Measurements from ENCODE around the gene FRG2.
"Not testable (repeated sequence)": the region's sequence is repeated elsewhere in the genome, so short reads cannot be mapped to it uniquely, and the experiment has no call there.

FRG2 gene

DNA sequence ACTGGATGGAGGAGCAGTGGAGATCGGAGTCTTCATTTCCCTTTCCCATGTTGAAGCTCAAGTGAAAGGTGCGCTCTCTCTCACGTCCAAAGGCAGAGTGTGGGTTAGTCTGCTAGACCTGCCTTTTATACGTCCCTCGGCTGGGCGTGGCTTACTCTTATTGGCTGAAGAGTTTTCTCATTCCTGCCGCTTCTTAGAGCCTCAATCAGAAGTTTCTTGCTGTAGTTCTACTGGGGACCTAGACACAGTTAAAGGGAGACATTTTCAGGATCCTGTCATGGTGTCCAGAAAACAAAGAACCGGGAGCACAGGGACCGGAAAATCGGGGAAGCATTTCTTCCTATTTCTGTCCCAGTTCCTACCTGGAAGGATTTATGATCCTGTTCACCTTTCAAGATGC is at the start of gene FRG2:
Gene FRG2, minus strand, starts transcription at position 101 of the 400 bp plus-strand sequence. Its CDS starts 52 bp downstream, at position 49.
- DNase-seq: not testable (repeated sequence)

DNA sequence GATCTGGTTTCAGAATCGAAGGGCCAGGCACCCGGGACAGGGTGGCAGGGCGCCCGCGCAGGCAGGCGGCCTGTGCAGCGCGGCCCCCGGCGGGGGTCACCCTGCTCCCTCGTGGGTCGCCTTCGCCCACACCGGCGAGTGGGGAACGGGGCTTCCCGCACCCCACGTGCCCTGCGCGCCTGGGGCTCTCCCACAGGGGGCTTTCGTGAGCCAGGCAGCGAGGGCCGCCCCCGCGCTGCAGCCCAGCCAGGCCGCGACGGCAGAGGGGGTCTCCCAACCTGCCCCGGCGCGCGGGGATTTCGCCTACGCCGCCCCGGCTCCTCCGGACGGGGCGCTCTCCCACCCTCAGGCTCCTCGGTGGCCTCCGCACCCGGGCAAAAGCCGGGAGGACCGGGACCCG is 41.3 kb upstream of the FRG2 start:
- DNase-seq: not testable (repeated sequence)

DNA sequence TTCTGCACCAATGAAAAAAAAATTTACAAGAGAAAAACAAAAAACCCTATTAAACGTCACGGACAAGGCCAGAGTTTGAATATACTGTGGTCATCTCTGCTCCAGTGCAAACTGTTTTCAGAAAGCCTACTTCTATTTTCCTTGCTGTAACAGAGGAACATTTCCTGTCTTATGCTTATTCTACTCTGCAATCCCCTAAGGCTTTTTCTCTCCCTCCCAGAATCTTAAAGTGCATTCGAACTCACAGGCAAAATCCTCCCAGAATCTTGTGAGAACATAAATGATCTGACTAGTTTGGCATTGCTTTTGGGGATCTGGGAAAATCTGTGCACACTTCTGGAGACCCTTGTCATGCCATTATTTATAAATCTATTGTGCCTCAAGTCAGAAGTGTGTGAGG is 37.7 kb upstream of the FRG2 start:
- DNase-seq: not testable (repeated sequence)

DNA sequence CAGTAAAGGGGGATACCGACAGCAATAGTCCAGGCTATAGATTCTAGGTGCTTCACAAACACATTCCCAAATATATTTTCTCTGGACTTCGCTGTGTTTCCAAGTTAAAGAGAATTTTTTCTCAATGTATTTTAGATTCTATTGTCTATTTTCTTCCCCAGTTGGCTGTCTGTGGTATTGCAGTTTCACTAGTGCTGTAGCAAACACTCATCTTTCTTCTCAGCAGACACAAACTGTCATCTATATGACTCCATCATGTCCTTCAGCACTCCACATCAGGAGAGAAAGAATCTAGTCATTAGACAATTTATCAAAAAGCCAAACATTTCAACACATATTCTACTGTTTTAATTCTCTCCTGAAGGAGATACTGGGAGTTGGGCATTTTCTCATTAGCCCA is 37.3 kb upstream of the FRG2 start, which contains the start of gene DBET:
Gene DBET, plus strand, starts transcription at position 161 of the 400 bp plus-strand sequence.
- DNase-seq: not testable (repeated sequence)

DNA sequence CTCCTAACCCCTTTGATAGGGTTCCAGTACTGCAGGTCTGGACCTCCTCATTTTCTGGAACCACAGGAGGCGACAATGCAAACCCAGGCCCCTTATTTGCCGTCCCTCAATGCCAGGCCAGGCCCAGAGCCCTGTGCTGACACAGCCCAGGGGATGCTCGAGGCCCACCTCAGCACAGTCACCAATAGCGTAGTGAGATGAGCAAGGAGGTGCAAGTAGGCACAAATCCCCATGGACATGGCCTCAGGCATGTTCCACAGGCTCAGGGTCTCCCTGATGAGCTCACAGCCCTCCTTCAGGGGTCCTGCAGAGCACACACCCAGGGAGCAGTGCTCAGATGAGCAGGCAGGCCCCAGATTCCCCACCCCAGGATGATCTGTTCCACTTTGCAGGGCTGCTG is 31.9 kb upstream of the FRG2 start:
- DNase-seq: not testable (repeated sequence)

DNA sequence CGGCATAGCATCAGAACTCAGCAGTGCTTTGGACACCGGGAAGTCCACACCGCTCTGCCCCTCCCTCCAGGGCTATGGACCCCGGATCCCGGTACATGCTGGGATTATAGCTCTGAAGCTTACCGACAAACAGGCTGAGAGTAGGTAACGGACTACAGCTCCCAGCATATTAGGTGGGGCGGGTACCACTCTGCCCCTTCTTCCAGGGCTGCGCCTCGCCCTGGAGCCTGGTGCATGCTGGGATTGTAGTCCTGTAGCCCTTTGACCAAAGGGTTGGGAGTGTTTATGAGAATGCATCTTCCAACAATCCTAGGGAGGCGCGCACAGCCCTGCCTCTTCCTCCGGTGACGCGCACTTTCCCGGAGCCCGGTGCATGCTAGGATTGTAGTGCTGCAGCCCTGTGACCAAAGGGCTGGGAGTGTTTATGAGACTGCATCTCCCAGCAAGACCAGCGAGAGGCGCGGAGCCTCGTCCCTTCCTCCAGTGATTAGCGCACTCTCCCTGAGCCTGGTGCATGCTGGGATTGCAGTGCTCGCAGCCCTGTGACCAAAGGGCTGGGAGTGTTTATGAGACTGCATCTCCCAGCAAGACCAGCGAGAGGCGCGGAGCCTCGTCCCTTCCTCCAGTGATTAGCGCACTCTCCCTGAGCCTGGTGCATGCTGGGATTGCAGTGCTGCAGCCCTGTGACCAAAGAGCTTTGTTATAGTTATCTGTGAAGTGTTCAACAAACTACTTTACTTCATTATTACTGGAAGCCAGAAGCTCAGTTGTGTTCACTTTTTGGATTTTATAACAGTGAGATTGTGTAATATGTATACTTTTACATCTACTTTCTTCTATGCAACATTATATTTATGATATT is 22.6 kb upstream of the FRG2 start:
- not testable (repeated sequence) for DNase-seq

DNA sequence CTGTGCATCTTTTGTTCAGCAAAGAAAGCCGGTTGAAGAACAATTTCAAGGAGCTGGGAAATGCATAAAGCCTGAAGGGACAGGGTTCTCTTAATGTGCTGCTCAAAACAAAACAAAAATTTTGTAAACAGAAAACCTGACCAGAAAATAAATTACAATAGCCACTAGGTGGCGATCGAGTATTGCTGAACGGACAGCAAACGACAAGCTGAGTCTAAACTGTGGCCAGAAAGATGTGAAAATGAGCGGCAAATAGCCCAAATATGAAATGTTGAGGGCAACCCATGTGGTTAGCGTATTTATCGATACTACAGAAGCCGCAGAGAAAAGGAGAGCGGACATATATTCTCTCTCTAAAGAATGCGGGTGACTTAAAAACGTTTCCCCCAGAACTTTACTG is 20.6 kb upstream of the FRG2 start:
- not testable (repeated sequence) for DNase-seq

DNA sequence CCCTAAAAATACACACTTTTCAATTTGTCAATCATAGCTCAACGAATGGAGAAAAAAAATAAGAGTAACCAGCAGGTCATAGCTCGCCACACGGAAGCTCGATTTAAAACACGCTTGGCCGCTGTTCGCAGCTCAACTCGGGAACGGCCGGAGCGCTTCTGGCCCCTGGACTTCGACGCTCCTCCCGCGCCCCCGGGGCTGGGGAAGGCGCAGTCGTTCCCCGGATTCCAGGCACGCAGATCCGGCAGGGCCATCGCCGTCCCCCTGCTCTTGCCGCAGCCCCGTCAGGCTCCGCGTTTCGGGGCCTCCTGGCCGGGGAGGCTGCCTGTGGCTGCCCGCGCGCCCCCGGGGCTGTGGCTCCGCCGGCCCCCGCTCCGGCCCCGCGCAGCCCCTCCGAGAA is 13.8 kb upstream of the FRG2 start:
- DNase-seq: not testable (repeated sequence)

DNA sequence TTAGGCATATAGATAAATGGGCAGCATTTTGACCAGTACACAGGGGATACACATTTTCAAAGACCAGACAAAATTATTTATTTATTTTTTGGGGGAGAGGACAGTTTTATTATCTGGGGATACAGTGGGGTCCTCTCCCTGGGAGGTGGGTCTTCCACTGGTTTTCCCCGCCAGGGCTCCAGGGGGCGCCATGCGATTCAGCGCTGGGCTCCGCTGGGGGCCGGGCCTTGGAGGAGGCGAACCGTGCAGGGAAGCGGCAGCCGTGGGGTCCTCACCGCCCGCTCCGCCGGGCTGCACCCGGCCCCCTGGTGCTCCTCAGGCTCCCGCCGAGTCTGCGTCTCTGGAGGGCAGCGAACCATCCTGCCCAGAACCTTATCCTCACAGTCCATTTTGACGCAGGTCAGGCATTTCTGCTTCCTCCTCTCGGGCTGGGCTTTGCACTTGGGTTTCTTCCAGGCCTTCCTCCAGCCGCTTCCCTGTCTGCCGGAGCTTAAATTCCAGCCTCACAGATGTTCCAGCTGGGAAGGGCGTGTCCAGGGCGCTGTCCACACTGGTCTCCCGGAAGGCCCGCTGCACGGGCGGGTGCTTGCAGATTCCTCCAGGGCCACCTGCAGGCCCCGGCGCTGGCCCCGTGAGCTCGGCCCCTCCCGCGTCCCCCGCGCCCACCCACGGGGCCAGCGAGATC is 10.8 kb upstream of the FRG2 start:
- not testable (repeated sequence) for DNase-seq

DNA sequence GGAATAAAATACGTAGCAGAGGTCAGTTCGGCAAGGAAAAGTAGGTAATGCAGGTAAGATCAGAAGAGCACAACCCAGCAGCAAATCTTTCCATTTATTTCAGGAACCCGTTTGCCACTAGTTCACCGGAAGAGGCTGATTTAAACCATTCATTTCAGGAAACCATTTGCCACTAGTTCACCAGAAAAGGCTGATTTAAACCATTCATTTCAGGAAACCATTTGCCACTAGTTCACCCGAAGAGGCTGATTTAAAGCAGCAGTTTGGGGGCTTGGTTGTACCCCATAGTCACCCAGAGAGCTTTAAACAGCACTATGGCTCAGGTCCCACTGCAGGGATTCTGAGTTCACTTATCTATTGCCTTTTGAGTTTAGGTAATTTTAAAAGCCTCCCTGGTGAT is 4.2 kb upstream of the FRG2 start:
- not testable (repeated sequence) for DNase-seq

DNA sequence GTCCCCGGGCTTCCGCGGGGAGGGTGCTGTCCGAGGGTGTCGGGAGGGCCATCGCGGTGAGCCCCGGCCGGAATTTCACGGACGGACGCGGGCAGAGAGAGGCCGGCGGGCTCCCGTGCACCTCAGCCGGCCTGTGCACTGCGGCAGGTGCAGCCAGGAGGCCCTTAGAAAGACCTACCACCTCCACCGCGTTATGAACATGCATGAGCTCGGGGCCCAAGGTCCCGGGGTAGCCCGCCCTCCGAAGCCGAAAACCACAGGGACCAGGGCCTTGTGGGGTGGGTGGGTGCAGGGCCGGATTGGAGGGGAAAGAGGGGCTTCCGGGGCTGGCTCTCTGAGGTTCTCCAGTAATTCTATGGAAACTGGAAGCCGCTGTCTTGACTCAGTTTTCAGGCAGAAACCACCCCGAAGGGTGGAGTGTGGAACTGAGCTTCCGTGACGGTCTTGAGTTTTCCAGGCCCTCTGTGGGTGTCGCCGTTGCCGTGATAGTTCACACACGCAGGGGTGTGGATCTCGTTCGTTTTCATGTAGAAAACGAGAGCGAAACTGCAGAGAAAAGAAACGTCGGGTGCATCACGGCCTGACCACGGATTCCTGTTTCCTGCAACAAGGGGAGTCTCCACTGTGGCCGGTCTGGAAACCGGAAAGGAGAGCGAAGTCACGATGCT is 4.3 kb downstream of the FRG2 start:
- not testable (repeated sequence) for DNase-seq

DNA sequence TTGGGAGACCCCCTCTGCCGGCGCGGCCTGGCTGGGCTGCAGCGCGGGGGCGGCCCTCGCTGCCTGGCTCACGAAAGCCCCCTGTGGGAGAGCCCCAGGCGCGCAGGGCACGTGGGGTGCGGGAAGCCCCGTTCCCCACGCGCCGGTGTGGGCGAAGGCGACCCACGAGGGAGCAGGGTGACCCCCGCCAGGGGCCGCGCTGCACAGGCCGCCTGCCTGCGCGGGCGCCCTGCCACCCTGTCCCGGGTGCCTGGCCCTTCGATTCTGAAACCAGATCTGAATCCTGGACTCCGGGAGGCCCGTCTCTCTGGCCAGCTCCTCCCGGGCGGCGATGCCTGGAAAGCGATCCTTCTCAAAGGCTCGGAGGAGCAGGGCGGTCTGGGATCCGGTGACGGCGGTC is 5.1 kb downstream of the FRG2 start:
- DNase-seq: not testable (repeated sequence)

DNA sequence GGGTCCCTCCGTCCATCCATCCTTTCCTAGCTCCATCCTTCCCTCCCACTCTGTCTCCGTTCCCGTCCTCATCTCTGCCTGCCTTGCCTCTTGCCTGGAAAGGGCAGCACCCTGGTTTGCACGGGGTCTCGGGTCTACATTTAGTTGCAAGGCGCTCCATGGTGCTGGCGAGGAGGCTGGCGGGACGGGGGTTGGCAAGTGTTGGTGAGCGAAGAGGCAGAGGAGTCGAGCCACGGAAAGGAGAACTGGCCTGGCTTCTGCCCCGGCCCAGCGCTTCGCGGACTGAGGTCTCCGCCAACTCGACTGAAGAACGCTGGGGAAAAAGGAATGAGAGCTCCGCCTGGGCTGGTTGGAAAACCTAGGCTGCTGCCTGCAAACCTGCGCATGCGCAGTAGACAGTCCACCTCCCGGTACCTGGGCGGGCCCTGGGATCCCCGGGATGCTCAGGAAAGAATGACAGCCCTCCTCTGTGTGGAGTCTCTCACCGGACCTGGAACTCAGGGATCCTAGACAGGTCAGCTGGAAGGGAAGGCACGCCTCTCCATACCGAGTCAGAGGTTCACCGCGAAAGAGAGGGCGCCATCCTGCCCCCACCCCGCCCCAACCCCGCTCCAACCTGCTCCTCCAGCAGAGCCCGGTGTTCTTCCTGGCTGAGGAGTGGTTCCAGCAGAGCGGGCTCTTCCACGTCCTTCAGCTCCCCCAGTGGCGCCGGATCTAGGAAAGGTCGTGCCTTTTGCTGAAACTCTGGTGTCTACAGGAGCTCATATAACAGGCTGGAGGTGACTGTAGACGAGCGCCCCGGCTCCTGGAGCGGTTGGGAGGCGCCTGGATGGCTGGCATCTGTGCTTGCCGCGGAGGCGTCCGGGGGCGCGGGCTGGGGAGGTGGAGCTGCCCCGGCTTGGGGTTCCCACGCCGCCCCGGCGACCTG is 6.0 kb downstream of the FRG2 start:
- no peak for DNase-seq

DNA sequence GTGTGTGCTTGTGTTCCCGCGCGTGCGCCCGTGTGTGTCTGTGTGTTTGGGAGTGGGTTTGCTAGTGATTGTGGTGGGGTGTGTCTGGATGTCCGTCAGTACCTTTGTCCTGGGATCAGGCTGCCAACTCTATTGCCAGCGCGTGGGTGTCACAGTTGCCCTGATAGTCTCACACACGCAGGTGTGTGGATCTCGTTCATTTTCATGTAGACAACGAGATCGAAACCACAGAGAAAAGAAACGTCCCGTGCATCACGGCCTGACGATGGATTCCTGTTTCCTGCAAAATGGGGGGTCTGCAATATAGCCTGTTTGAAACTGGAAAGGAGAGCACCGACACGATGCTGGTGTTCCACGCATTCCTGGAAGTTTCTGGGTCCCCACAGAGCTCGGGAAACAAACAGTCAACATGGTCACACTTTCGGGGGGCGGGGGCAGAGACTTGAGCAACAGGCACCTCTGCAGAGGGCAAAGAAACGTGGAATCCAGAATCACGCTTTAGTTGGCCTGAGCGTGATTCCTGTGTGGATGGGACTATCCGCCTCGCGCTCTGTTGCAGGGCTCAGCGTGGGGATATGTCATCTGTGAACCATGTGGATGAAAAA is 7.1 kb downstream of the FRG2 start:
- not testable (repeated sequence) for DNase-seq

DNA sequence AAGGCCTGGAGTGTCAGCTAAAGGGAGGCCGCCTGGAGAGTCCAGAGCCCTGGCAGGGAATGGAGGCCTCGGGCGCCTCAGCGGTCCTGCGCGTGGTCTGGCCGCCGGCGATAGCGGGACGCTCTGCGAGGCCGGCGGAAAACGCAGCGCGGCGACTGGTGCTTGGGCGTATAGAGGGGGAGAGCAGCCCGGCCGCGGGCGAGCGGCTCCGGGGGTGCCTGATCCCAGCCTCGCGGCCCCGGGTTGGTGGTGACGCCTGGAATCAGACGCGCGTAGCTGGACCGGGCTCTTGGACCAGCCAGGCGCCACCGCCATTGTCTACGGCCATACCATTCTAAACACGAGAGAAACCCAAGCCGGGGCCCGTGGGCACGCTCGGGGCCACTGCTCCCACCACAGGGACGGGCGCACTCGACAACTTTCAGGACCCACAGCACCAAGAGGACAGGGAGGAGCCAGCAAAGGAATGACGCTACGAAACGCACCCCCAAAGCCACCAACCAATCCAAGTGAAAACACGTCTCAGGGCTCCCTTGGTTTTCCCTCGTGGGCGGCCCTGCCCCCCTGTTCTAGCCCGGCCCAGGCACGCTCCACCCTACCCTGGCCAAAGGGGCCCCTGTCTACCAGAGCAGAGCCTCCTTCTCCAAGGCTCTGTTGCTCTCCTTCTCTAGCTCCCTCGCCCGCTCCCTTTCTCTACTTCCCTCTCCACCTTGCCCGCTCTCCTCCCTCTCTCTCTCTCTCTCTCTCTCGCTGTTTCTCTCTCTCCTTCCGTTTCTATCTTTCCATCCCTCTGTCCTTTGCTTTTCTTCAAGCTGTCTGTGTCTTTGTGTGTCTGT is 7.8 kb downstream of the FRG2 start:
- DNase-seq: no peak

DNA sequence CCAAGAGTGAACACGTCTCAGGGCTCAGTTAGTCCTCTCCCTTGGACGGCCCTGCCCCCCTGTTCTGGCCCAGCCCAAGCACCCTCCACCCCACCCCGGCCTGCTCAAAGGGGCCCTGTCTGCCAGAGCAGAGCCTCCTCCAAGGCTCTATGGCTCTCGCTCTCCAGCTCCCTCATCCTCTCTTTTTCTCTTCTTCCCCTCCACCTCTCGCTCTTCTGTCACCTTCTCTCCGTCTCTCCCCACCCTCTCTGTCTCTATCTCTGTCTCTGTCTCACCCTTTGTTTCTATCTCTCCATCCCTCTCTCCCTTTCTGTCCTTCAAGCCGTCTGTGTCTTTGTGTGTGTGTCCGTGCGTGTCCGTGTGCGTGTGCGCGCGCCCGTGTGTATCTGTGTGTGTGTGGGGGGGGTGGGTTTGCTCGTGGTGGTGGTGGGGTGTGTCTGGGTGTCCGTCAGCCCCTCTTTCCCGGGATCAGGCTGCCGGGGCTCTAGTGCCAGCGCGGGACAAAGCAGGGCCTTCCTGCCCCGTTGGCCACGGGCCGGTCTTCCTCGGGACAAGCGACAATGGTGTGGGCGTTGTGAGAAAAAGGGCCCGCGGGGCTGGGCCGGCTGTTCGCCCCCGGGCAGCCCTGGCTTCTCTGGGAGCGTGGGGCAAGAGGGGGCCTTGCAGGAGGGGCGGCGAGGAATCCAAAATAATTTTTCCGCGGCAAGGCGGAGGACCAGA is 8.7 kb downstream of the FRG2 start:
- no peak for DNase-seq

DNA sequence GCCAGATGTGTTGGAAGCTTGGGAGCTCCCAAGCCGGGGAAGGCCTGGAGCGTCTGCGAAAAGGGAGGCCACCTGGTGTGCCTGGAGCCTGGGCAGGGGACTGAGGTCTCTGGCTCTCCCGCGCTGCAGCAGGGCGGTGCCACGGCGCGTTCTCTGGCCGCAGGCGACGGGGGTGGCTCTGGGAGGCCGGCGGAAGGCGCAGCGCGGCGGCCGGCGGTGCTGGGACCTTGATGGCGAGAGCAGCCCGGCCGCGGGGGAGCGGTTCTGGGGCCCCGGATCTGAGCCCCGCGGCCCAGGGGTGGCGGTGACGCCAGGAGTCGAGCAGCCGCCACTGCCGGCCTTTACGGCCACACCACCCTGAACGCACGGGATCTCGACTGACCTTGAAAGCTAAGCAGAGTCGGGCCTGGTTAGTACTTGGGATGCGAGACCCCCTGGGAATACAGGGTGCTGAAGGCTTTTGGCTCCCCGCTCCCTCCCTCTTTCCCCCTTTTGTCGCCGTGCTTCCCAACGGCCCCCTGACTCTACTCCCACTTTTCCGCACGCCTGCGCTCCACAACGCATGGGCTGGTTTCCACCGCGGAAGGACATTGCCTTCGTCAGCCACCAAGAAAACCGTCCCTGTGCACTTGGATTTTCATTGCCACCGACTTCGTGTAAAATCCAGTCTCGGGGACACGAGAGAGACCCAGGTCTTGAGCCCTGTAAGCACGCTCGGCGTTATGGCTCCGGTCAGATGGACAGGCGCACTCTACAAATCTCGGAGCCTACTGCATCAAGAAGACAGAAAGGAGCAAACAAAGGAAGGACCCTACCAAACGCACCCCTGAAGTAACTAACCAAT is 9.5 kb downstream of the FRG2 start:
- no peak for DNase-seq

DNA sequence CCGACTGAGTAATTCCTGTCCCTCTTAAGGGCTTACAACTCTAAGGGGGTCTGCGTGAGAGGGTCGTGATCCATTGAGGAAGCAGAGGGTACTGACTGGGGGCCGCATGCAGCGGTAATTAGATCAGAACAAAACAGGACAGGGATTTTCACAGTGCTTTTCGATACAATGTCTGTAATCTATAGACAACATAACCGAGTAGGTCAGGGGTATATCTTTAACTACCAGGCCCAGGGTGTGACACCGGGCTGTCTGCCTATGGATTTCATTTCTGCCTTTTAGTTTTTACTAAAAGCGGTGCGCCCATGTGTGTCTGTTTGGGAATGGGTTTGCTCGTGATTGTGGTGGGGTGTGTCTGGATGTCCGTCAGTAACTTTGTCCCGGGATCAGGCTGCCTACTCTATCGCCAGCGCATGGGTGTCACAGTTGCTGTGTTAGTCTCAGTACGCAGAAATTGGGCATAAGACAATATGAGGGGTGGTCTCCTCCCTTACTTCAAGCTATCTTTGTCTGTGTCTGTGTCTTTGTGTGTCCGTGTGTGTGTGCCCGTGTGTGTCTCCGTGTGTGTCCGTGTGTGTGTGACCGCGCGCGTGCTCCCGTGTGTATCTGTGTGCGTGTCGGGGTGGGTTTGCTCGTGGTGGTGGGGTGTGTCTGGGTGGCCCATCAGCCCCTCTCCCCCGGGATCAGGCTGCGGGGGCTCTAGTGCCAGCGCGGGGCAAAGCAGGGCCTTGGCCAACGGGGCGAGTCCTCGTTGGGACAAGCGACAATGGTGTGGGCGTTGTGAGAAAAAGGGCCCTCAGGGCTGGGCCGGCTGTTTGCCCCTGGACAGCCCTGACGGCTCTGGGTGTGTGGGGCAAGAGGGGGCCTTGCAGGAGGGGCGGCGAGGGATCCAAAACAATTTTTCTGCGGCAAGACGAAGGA is 10.4 kb downstream of the FRG2 start:
- DNase-seq: no peak
